CD4-positive, alpha-beta T cell (primary cell): ENCODE data around the gene TFEC. TPM values are rescaled to one million over a fixed set of nuclear protein-coding genes. Genes with fewer than 3 reads are reported as not detected.

ENCODE experiments used
- ATAC-seq: fragments of 200-7000 bp; cut with Tn5 transposase; one replicate; pipeline ENCODE4 v1.10.0; 2022; ENCODE audit warnings: mild to moderate bottlenecking; ENCODE audit not compliant: poor library complexity
- CTCF ChIA-PET: fragments of 350-600 bp; sonication (Branson Sonifier 250); formaldehyde crosslinking; loops from one replicate; lab custom pipeline; 2021; ENCODE audit warnings: antibody characterized with exemption, inconsistent platforms; lab: Charles Lee
- POLR2A ChIA-PET: fragments of 350-600 bp; sonication (Branson Sonifier 250); formaldehyde crosslinking; loops from one replicate; lab custom pipeline; 2021; ENCODE audit warnings: antibody characterized with exemption, inconsistent platforms; lab: Charles Lee
- DNase-seq, 14 experiments: peaks; one replicate each; pipeline ENCODE4 v3.0.0-alpha.2; 2013 to 2020; ENCODE audit warnings: mixed read lengths in 2 of 14
- H3K27ac ChIP-seq, 2 donors: one replicate each; pipeline versions ENCODE4 v1.5.1 to v1.7.0; 2013; ENCODE audit warnings: low read length in 2 of 2, low read depth in 1 of 2, mild to moderate bottlenecking in 1 of 2
- H3K27me3 ChIP-seq, 2 experiments: 1 replicate in 1 of 2; 2 replicates in 1 of 2; pipeline versions ENCODE4 v1.6.1 to v1.7.0; 2013; ENCODE audit warnings: low read length in 2 of 2, control low read depth in 1 of 2, mild to moderate bottlenecking in 1 of 2, moderate library complexity in 1 of 2; ENCODE audit not compliant: insufficient read depth in 2 of 2, control insufficient read depth in 1 of 2
- H3K36me3 ChIP-seq: one replicate; pipeline ENCODE4 v1.6.1; 2013; ENCODE audit warnings: low read length, control low read depth; ENCODE audit not compliant: insufficient read depth
- H3K4me1 ChIP-seq: one replicate; pipeline ENCODE4 v1.6.1; 2013; ENCODE audit warnings: low read length, control low read depth; ENCODE audit not compliant: insufficient read depth
- H3K4me3 ChIP-seq: one replicate; pipeline ENCODE4 v1.5.1; 2013; ENCODE audit warnings: mild to moderate bottlenecking, low read length, moderate library complexity
- H3K9me3 ChIP-seq, 2 experiments: 1 replicate in 1 of 2; 2 replicates in 1 of 2; pipeline versions ENCODE4 v1.6.1 to v1.7.0; 2013; ENCODE audit warnings: low read length in 2 of 2, mild to moderate bottlenecking in 2 of 2, control low read depth in 1 of 2, moderate library complexity in 1 of 2; ENCODE audit not compliant: control insufficient read depth in 1 of 2, insufficient read depth in 1 of 2
- H3K27ac Mint-ChIP-seq: one replicate; pipeline ENCODE4 v1.8.0; 2020; ENCODE audit warnings: mixed read lengths
- H3K27me3 Mint-ChIP-seq: one replicate; pipeline ENCODE4 v1.8.0; 2021; ENCODE audit warnings: mixed read lengths
- H3K36me3 Mint-ChIP-seq: one replicate; pipeline ENCODE4 v1.8.0; 2021; ENCODE audit warnings: low read depth, mixed read lengths
- H3K4me1 Mint-ChIP-seq: one replicate; pipeline ENCODE4 v1.8.0; 2021; ENCODE audit warnings: low read depth, mixed read lengths
- H3K4me3 Mint-ChIP-seq: one replicate; pipeline ENCODE4 v1.8.0; 2020; ENCODE audit warnings: mild to moderate bottlenecking, mixed read lengths
- H3K9me3 Mint-ChIP-seq: one replicate; pipeline ENCODE4 v1.8.0; 2020; ENCODE audit warnings: mixed read lengths
- intact Hi-C, 2 experiments: fragments of 100-400 bp; cut with DNase I in 1 of 2; cut with micrococcal nuclease in 1 of 2; formaldehyde crosslinking; loops; one replicate each; pipeline versions ENCODE4 v1.15.1 to v1.9.0; 2023 to 2025; cut with DNase I, micrococcal nuclease
- total RNA-seq, 174 experiments: library from RNA in 2 of 174; stranded (reverse) in 2 of 174; gene quantifications; one replicate each; pipeline ENCODE4 v1.2.3 and lab custom pipeline; 2021 to 2026
- TF ChIP-seq, protein P1 (sequence below): fragments of 200-600 bp; IDR thresholded peaks from one replicate; pipeline ENCODE4 v1.8.0; 2022; ENCODE audit warnings: antibody characterized with exemption, mild to moderate bottlenecking

Gene TFEC
- total RNA-seq, 2 experiments from 2014 or later = not detected

DNA sequence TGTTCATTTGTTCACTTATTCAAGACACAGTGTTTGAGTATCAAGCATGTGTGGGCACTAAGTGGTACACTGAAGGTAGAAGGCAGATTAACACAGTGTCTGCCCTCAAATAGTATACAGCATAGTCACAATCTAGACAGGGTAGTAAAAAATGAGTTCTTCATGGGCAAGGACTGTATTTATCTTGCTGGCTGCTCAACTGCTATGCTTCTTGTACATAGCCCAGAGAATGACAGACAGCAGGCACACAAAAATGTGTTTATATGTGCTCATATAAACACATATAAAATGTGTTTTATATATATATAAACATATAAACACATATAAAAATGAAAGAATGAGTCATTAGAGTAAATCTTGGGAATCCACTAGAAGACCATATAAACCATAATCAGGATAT lies 43.1 kb downstream of the TFEC start:
- Histone ChIP-seq H3K4me1 (no peaks in the 10 kb centered on the region), H3K9me3 (no peaks in the 10 kb centered on the region), H3K4me3 (no peak overlapping the region), H3K27ac (no peak overlapping the region), H3K27me3 (no peaks in the 10 kb centered on the region), H3K36me3 (no peaks in the 10 kb centered on the region)
- H3K36me3 Mint-ChIP-seq = no peaks in the 10 kb centered on the region
- no peak overlapping the region for H3K27ac Mint-ChIP-seq
- ChIA-PET CTCF (no interaction called here), POLR2A (no interaction called here)
- H3K9me3 Mint-ChIP-seq = no peaks in the 10 kb centered on the region
- TF ChIP-seq, protein P1, sequence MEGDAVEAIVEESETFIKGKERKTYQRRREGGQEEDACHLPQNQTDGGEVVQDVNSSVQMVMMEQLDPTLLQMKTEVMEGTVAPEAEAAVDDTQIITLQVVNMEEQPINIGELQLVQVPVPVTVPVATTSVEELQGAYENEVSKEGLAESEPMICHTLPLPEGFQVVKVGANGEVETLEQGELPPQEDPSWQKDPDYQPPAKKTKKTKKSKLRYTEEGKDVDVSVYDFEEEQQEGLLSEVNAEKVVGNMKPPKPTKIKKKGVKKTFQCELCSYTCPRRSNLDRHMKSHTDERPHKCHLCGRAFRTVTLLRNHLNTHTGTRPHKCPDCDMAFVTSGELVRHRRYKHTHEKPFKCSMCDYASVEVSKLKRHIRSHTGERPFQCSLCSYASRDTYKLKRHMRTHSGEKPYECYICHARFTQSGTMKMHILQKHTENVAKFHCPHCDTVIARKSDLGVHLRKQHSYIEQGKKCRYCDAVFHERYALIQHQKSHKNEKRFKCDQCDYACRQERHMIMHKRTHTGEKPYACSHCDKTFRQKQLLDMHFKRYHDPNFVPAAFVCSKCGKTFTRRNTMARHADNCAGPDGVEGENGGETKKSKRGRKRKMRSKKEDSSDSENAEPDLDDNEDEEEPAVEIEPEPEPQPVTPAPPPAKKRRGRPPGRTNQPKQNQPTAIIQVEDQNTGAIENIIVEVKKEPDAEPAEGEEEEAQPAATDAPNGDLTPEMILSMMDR = no peak
- no peaks in the 10 kb centered on the region for H3K27me3 Mint-ChIP-seq
- DNase-seq (no peak), ATAC-seq (no peak)
- H3K4me3 Mint-ChIP-seq = no peak overlapping the region
- H3K4me1 Mint-ChIP-seq = no peaks in the 10 kb centered on the region
- intact Hi-C loops = no loop called here

DNA sequence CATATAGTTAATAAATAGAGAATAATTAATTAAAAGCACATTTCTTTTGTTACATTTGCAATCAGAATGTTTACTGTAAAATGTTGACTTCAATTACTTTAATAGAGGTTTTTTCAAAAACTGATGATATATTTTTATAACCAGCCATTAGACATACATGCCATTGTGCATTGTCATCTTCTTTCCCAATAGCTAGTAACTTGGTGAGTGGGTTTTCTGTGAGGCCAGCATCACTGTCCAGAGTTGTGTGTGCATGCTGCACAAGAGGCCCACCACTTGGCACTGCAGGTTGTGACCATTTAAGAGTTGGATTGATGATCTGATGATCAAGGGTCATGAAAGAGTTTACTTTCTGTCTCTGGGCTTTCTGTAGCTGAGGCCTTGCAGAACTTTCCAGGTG lies 46.5 kb downstream of the TFEC start:
- Mint-ChIP-seq H3K9me3 (no peaks in the 10 kb centered on the region), H3K36me3 (no peaks in the 10 kb centered on the region), H3K27me3 (no peaks in the 10 kb centered on the region), H3K4me1 (no peaks in the 10 kb centered on the region), H3K27ac (no peak overlapping the region), H3K4me3 (no peak overlapping the region)
- intact Hi-C loops = no loop called here
- no peak for ATAC-seq
- DNase-seq = no peak
- ChIA-PET POLR2A (no interaction called here), CTCF (no interaction called here)
- no peak overlapping the region for H3K27ac ChIP-seq
- H3K9me3 ChIP-seq = no peaks in the 10 kb centered on the region
- no peaks in the 10 kb centered on the region for H3K4me1 ChIP-seq
- no peak overlapping the region for H3K4me3 ChIP-seq
- TF ChIP-seq, protein P1 = no peak
- H3K27me3 ChIP-seq = no peaks in the 10 kb centered on the region
- H3K36me3 ChIP-seq = no peaks in the 10 kb centered on the region

DNA sequence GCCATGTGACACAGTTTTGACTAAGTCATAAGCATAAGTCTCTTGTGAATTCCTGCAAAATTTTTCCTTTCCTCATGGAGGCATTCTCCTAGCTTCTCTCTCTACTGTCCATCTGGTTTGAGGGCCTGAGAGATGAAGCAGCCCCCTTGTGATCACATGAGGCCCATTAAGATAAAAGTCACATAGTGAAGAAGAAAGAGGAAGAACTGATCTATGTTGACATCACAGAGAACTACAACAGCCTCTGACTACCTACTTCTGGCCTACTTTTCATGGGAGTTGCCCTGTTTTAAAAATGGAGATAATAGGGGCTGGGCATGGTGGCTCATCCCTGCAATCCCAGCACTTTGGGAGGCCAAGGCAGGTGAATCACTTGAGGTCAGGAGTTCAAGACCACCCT lies 50.4 kb downstream of the TFEC start:
- POLR2A ChIA-PET = no interaction called here
- intact Hi-C loops = no loop called here
- no peaks in the 10 kb centered on the region for H3K36me3 ChIP-seq
- TF ChIP-seq, protein P1 = no peak
- no peak overlapping the region for H3K4me3 Mint-ChIP-seq
- no peak overlapping the region for H3K27ac Mint-ChIP-seq
- DNase-seq = no peak
- H3K27ac ChIP-seq = no peak overlapping the region
- no peak for ATAC-seq
- CTCF ChIA-PET = no interaction called here
- H3K4me1 ChIP-seq = no peaks in the 10 kb centered on the region
- H3K9me3 Mint-ChIP-seq = no peaks in the 10 kb centered on the region
- no peaks in the 10 kb centered on the region for H3K36me3 Mint-ChIP-seq
- H3K4me1 Mint-ChIP-seq = no peaks in the 10 kb centered on the region
- H3K27me3 Mint-ChIP-seq = no peaks in the 10 kb centered on the region
- no peaks in the 10 kb centered on the region for H3K9me3 ChIP-seq
- H3K27me3 ChIP-seq = no peaks in the 10 kb centered on the region
- H3K4me3 ChIP-seq = no peak overlapping the region
